RCC 7860 (cell line): ENCODE measurements around the gene ANK3.

Experiments used
- DNase-seq: peaks from one replicate; pipeline ENCODE4 v3.0.0-alpha.2; 2015; ENCODE audit warnings: low spot score
- FAIRE-seq: peaks from 2 replicates; lab custom pipeline; 2012; peaks lifted over from hg19 to GRCh38; lab: Jason Lieb, UNC

ANK3 gene

DNA sequence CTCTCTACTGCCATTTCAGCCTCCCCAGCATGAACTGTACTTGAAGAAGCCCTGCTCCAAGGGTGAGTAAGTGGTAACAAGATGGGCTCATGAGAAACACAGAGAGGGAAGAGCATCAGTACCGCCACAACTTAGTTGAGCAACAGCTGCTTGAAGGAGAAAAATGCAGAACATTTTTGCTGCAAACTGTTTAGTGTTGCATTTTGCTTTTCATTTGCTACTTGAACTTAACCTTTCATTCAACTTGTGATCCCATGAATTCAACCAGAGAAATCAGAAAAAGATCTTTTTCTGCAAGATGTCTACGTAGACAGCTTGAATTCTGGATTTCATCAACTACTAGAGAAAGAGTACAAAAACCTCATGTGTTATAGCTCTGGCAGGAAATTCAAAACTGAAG is 40.7 kb downstream of the ANK3 start:
- no peak for FAIRE-seq
- no peak for DNase-seq

DNA sequence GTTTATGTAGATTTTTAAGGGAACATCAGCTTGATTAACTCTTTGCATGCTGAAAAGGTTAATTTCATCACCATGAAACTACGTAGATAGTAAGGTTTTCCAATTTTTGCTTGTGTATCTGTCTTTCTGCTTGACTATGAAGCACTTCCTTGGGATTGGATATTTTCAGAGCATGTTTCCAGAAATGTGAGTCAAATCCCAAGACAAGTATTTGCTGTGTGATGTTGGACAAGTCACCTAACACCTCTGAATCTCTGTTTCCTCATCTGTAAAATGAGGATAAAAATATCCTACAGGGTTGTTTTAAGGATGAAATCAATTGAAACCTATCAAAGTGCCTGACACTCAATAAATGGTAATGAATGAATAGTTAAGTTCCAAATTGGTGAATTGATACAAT is 42.4 kb downstream of the ANK3 start:
- FAIRE-seq: no peak
- DNase-seq: no peak

DNA sequence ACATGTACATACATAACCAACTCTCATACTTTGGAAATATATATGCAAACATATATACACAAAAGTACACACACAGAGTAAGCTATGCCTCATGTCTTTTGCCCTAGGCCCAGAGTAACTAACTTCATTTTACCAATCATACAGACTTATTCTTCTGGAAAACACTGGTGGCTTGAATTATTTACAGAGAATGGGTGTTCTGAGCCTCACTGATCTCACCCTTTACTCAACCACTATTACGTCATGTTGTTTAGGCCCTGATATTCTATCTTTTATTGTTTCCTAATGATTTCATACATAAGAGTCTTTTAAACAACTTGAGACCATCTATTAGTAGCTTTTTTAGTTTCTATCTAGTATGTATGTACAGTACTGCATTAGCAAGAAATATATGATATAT is 43.0 kb downstream of the ANK3 start:
- DNase-seq (no peak), FAIRE-seq (no peak)

DNA sequence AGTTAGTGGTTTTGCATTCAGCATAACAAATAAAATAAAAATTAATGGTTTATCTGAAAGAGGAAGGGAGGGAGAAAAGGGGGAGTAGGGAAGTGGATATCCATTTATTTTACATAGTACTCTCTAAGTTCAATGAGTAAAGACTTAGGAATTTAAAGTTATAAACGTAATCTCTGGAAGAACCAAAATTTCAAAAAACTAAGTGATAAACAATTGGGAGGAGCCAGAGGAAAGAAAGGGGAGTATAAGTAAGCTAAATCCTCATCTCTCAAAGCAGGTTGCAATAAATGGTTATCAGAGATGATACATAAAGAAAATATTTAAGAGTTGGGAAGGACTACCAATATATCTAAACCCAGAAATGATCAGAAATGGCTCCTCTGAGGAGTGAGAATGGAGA is 46.4 kb downstream of the ANK3 start:
- no peak for FAIRE-seq

DNA sequence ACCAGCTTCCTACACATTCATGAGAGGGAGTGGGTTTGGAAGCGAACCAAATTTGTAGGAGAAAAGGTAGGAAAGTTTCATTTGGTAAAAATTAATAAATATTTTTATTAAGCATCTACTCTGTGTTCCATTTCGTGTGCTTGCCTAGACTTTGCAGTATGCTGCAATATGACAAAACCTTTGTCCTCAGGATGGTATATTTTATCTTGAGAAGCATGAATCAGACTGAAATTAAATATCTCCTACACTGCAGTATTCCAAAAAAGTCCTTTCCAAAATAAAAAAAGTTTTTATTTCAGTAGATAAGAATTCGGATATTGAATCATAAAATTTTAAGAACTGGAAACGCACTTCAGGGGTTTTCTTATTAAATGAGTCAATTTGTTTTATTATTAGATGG is 47.7 kb downstream of the ANK3 start:
- DNase-seq (no peak), FAIRE-seq (no peak)

More for the DNA sequence above, 46.4 kb downstream of the ANK3 start:
- DNase-seq: no peak

DNA sequence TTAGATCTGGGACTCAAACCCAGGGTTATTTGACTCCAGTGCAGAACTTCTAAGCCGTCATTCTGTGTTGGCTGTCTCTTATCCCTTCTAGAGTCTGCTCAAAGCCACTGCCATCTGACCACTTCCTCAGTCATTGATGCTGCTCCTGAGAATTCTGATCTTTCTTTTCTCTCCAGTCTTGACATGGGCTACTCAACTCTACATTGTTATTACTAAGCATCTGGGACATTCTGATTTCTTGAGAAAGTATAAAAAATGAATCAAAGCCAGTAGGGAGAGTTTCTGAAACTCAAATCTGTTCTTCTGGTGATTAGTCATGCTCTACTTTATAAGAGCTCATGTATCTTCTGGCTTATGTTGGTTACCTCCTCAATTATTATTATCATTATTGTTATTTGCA is 48.7 kb downstream of the ANK3 start:
- no peak for DNase-seq
- FAIRE-seq: no peak

DNA sequence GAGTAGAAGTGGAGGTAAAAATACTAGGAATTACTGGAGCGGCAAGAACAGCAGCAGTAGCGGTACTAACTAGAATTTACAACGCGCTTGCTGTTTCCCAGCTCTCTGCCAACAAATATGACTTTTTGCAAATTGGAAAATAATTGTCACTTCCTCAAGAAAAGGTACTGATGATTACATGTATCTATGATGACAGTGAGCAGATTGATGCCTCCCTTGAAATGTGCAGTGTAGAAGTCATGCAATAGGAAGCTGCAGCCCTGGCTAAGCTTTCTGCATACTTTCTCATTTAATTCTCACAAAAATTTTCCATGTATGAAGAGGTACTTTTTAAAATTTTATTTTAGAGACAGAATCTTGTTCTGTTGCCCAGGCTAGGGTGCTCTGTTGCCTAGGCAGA is 49.9 kb downstream of the ANK3 start:
- FAIRE-seq (no peak), DNase-seq (no peak)

DNA sequence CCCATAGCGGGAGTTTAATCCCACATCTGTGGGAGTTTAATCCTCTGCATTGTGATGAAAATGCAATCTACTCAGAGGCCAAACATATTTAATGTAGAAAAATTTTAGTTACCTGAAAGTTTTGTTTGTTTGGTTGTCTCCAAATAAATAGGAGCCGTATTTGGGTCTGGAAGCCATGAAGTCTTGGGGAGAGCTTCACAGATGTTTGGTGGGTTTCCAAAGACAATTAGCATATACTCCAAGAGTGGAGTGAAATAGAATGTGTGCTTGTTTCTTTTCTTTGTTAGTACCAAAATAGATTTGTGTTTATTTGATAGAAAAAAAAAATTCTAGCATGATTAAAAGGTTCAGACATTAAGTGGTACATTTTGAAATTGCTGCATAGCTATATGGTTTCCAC is 50.9 kb downstream of the ANK3 start:
- FAIRE-seq (no peak), DNase-seq (no peak)

DNA sequence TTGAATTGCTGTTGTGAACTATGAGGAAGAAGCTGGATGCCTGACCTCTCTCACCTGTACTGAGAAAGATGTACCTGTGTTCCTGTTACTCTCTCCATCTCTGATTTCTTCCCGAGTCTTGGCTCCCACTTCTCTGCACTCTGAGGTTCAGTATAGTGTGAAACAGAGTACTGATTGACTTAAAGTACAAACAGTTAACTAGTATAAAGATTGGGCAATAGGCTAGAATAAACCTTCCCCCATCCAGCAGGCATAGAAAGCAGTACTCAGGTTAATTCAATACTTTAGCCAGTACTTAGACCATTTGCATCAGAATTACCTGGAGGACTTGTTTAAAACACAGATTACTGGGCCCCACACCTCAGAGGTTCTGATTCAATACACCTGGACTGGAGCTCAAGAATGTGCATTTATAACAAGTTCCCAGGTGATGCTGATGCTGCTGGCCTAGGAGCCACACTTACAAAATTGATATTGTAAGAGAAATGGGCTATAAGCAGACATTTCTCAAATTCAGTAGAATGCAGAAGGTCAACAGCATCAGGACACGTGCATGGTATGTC is 51.6 kb downstream of the ANK3 start:
- no peak for DNase-seq
- FAIRE-seq: no peak

DNA sequence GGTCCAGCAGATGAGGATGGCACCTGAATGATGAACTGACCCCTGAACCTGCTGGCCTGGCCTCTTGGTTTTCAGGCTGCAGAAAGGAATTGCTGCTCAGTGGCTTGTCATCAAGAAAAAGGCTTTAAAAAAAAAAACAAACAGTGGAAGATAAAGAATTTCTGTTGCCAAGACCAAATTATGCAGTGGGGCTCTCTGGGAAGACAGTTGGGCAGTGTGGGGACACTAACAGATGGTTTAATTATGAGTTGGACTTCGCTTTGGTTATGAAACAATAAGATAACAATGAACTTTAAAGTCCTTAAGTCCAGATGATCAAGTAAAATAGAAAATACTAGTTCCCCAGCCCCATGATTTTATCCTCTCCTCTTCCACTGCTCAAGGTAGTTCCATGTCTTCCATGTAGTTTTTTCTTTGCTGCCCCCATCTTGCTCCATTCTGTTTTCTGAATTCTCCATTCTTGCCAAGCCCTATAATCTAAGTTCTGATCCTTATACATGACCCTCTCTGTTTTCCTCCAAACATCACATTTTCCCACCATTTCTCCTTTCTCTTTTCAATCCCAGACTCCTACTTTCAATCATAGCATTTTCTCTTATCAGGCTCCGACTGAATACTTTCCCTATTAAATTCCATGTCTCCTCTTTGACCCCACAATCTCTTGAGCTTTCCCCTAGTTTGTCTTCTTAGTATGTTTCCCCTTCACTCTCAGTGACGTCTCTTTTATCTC is 52.6 kb downstream of the ANK3 start:
- FAIRE-seq: no peak
- DNase-seq: no peak

DNA sequence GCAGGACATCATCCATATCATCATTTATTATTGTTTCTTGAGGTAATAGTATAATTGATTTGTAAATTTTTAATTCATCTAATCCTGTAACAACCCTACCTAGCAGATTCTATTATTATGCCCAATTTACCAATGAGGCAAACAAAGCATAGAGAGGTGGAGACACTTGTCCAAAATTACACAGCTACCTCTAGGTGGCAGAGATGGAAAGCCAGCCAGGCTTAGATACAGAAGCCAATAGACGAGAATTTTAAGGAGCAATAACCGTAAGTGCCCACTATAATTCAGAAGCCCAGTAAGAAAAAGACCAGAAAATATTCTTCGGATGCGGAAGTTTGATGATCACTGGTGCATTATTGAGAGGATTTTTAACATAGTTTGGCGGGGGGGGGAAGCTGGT is 54.0 kb downstream of the ANK3 start:
- no peak for DNase-seq
- no peak for FAIRE-seq

DNA sequence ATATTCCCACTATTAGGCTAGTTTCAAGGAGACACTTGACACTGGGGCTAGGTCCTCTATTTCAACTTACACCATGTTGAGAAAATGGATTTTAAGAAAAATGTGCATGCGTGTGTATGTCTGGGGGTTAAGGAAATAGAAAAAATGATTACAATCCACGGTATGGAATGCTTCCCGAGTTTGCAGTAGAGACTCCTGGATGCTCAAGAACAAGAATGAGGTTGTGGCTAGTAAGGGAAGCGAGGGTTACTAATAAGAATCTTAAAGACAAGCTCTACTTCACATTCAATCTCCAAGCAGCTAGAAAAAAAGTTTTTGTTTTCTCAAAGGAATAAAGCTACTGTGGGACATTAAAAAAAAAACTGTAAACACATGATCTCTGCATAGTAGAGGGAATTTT is 54.7 kb downstream of the ANK3 start:
- no peak for DNase-seq
- FAIRE-seq: no peak

DNA sequence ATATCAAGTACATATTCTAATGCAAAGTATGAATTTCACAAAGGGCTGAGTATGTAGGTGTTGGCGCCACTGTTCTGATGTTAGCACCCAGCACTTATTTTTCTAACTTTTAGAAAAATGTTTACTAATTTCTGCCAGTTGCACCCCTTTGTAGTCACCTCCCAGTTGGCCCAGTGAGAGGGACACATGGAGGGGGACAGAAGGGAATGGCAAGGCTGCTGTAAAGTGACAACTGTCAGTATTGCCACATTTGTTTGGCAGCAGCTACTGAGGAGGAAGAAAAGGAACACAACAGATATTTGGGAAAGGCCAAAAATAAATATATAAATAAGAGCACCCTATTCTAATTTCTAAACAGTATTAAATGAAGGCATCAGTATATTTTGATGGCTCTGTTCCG is 57.3 kb downstream of the ANK3 start:
- FAIRE-seq (no peak), DNase-seq (no peak)

DNA sequence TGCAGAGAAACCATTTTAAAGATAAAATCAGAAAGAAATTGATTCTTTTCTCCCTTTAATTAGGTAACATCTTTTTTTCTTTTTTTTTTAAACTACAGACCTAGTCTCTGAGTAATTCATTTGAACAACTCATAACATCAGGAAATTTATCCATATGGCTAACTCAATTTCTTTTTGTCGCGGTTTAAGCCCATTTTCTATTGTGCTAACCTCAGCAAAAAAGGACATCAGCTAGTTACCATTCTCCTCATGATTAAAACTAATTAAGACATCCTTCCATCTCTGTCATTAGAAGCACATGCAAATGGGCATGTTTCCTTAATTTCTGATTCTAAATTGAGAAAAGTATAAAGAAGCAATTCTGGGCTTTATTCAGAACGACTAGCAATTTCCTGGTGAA is 57.8 kb downstream of the ANK3 start:
- FAIRE-seq: no peak
- DNase-seq: no peak

DNA sequence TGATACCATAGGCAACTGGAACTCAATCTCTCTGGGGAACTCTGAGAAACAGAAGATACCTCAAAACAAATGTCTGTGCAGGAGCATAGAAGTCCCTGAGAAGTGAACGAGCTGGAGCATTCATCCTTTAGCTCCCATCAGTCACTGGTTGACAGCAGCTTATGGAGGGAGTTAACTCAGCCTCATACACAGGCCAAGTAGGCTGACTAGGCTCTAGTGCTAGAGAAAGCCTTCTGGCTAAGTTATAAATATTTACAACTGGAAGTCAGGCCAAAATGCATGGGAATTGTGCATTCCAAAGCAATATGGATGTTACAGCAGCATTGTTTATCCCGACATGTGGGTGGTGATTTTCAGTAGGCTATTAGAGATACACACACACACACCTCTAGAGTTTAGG is 66.5 kb downstream of the ANK3 start:
- no peak for DNase-seq
- no peak for FAIRE-seq

DNA sequence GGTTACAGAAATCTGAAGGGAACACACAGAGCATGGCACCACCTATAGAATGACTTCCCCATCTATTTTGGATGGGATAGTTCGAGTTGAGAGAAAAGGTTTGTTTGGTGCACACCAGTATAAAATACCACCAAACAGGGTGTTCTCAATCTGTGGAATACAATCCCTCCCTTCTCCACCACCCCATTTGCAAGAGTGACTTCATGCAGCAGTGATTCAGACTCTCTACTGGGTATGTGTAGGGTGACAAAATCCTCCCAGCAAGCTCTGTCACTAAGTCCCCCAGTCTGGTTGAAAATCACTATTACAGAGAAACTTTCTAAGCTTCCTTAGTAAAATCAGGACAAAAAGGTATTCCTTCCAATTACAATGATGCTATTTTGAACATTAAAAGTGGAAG is 69.0 kb downstream of the ANK3 start:
- no peak for DNase-seq
- no peak for FAIRE-seq

DNA sequence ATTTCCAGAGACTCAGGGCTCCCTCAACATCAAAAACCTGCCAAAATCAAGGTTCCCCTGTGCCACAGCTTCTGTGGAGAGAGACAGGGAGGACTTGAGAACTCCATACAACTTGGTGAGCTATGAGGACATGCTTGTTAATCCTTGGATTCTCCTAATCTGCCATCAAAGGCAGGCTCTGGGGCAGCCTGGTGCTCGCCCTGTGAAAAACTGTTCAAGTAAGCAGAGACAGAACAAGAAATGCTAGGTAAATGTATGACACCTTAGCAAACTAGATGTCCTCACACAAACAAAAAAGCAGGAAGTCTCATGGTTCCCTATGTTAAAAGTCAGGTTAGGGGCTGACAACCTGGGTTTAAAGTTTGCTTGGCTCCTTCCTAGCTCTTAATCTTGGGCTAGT is 73.6 kb downstream of the ANK3 start:
- FAIRE-seq: no peak
- DNase-seq: no peak

DNA sequence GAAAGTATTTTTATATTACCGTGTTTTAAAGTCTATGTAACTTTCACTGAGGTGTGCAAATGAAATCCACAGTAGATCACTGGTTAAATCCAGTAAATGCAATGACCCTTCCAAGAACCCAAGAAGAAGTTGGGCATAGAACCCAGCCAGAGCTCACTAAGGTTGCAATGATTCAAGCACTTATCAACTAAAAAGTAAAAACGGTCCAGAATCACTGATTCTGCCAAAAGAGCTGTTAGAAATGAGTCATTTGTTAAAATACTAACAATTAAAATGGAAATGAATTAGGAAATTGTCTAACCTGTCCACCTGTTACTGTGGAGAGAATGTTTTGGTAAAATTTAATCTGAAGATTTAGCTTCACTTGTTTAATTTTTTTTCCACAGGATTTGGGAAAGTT is 74.4 kb downstream of the ANK3 start:
- FAIRE-seq (no peak), DNase-seq (no peak)

DNA sequence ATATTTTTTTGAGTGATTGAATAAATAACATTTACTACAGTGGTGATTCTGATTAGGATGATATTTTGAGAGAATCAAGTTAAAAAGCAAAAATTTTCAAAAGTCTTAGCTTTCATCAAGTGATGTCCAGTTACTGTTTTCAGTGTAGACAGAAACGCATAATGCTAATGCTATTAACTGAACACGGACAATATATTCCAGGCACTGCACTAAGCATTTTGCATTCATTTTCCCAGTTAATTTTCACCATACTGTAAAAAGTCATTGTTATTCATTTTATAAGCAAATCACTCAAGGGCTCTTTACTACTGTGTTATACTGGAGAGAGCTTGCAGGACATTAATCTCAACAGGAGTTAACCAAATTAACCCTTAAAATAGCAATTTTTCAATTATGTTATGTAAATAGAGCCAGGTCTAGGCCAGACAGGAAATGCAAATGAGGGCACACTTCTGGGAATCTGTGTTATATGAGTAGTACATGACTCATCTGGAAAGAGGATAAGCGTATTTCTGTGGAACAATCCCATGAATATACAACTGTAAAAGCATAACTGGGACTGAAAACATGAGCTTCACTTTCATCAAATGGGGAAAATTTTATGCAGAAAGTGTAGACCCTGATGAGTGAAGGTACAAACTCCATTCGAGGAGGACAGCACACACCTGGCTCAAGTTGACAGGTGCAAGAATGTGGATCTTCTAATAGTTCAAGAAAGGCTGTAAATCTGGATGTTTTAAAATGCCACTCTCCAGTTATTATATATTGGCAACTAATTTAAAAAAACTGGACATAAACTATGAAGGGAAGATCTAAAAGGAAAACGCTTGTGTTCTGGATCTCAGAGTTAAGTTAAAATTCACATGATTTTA is 75.4 kb downstream of the ANK3 start:
- no peak for FAIRE-seq
- no peak for DNase-seq

DNA sequence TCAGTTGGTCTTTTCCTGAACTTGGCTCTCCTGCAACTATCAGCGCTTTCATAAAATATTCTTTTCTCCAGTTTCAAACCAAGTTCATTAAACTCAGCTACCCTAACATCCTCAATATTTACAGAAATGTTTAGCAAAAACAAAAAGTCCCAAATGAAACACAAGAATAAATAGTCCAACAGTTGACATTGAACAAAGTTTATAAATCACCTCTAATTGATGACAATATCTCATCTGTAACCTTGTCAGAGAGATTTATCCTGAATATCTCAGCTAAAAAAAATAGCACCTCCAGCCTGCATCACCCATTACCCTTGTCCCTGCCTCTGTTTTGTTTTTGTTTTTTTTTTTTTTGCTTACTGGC is 76.1 kb downstream of the ANK3 start:
- FAIRE-seq (no peak), DNase-seq (no peak)

DNA sequence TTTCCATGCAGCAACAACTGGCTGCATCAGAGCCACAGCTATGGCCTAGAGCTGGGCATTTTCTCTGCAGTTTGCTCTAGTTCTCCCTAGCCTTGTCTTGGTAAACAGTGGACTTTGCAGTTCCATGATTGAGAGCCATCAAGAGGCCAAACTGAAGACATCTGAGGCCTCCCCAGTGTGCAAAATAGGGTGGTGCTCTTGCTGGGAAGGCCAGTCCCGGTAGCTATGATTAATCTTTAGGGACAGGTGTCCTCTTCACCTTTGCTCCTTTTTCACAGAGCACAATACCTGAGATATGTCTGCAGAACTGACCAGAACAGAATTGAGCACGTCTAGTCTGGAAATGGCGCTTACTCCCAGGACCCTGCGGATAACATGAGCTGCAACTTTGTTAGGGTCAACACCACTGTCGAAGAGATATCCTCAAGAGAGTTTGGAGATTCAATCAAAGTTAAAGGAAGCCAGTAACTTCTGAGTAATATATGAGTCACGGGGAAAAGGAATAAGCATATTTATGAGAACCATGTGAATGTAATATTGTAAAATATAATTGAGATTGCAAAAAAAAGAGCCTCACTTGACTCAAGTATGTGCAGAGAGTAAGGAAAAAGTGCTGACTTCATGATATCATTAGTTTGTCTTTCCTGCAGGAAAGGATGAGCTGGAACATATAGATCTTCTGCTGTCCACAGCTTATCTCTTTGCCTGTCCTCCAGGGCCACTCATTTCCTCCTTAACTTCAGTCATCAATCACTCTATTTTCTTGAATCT is 76.7 kb downstream of the ANK3 start:
- DNase-seq (no peak), FAIRE-seq (no peak)
